Measurements from ENCODE around the gene STARD3.

The STARD3 gene

GRCh38 chr17:39638317-39638716, 1.4 kb downstream of the STARD3 start:
- Histone ChIP-seq H3K4me3 (ENCODE audit: insufficient read depth, low read depth, low read length, poor library complexity, severe bottlenecking) (peak overlapping the region; percentile 84), H3K36me3 (ENCODE audit: control insufficient read depth, insufficient read depth, low read length) (no peaks in the 10 kb centered on the region), H3K27me3 (replicated peaks; ENCODE audit: control insufficient read depth, insufficient read depth, low read length, poor library complexity, severe bottlenecking) (no peaks in the 10 kb centered on the region), H3K27ac (ENCODE audit: insufficient read depth, low read length, poor library complexity, severe bottlenecking) (peak overlapping the region; percentile 87), H3K9me3 (ENCODE audit: control insufficient read depth, low read length) (no peaks in the 10 kb centered on the region), H3K4me1 (ENCODE audit: control insufficient read depth, insufficient read depth, low read length, poor library complexity, severe bottlenecking) (peaks cover 25% of the 10 kb centered on the region)
- DNase-seq = no peak

GRCh38 chr17:39639043-39639442, 2.1 kb downstream of the STARD3 start:
- no peak for DNase-seq
- Histone ChIP-seq H3K27ac (ENCODE audit: insufficient read depth, low read length, poor library complexity, severe bottlenecking) (no peak overlapping the region), H3K9me3 (ENCODE audit: control insufficient read depth, low read length) (no peaks in the 10 kb centered on the region), H3K36me3 (ENCODE audit: control insufficient read depth, insufficient read depth, low read length) (no peaks in the 10 kb centered on the region), H3K4me3 (ENCODE audit: insufficient read depth, low read depth, low read length, poor library complexity, severe bottlenecking) (no peak overlapping the region), H3K27me3 (replicated peaks; ENCODE audit: control insufficient read depth, insufficient read depth, low read length, poor library complexity, severe bottlenecking) (no peaks in the 10 kb centered on the region), H3K4me1 (ENCODE audit: control insufficient read depth, insufficient read depth, low read length, poor library complexity, severe bottlenecking) (peaks cover 25% of the 10 kb centered on the region)

DNA sequence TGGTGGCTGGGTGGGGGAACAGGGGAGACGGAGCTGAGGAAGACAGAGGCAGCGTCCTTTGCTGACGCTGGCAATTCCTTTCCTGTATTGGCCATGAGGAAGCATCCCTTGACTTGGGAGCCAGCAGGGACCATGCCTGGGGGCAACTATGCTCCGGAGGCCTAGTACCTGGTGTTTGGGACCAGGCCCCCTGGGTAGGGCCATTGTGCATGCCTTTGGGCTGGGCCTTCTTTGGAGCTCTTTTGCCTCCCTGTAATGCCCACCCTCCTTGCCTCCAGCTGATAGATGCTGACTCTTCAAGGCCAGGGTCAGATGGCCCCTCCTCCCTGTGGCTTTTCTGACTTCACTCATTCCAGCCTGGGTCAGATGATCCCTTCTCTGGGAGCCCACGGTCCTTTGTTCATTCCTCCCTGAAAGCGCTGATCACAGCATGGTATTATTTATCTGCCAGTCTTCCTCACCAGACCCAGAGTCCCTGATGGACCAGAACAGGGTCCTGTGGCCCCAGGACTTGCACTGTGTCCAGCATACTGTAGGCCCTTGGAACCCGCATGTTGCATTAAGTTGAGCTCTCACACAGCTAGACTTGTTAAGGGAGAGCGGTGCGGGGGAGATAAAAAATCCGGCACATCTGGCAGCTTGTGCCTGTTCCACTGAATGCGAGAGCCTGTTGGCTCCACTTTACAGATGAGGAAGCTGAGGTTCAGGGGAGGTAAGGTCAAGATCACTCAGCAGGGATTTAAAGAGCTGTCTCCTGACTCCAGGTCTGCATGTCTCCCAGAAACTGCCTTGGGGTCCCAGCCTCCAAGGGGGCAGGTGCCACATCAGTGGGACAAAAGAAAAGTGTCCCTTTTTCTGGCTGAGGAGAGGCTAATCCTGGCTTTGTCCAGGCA, 2.9 kb downstream of the STARD3 start:
- no peak for DNase-seq
- peaks cover 25% of the 10 kb centered on the region for H3K4me1 ChIP-seq (ENCODE audit: control insufficient read depth, insufficient read depth, low read length, poor library complexity, severe bottlenecking)
- no peaks in the 10 kb centered on the region for H3K27me3 ChIP-seq (replicated peaks; ENCODE audit: control insufficient read depth, insufficient read depth, low read length, poor library complexity, severe bottlenecking)
- H3K27ac ChIP-seq (ENCODE audit: insufficient read depth, low read length, poor library complexity, severe bottlenecking) = no peak overlapping the region
- H3K4me3 ChIP-seq (ENCODE audit: insufficient read depth, low read depth, low read length, poor library complexity, severe bottlenecking) = no peak overlapping the region
- no peaks in the 10 kb centered on the region for H3K36me3 ChIP-seq (ENCODE audit: control insufficient read depth, insufficient read depth, low read length)
- no peaks in the 10 kb centered on the region for H3K9me3 ChIP-seq (ENCODE audit: control insufficient read depth, low read length)

- Histone ChIP-seq H3K9me3 (ENCODE audit: control insufficient read depth, low read length) (no peaks in the 10 kb centered on the region), H3K4me1 (ENCODE audit: control insufficient read depth, insufficient read depth, low read length, poor library complexity, severe bottlenecking) (peaks cover 25% of the 10 kb centered on the region), H3K27me3 (replicated peaks; ENCODE audit: control insufficient read depth, insufficient read depth, low read length, poor library complexity, severe bottlenecking) (no peaks in the 10 kb centered on the region), H3K27ac (ENCODE audit: insufficient read depth, low read length, poor library complexity, severe bottlenecking) (no peak overlapping the region), H3K36me3 (ENCODE audit: control insufficient read depth, insufficient read depth, low read length) (no peaks in the 10 kb centered on the region), H3K4me3 (ENCODE audit: insufficient read depth, low read depth, low read length, poor library complexity, severe bottlenecking) (no peak overlapping the region)
- no peak for DNase-seq
Observed at GRCh38 chr17:39640591-39641031, 3.7 kb downstream of the STARD3 start.

DNA sequence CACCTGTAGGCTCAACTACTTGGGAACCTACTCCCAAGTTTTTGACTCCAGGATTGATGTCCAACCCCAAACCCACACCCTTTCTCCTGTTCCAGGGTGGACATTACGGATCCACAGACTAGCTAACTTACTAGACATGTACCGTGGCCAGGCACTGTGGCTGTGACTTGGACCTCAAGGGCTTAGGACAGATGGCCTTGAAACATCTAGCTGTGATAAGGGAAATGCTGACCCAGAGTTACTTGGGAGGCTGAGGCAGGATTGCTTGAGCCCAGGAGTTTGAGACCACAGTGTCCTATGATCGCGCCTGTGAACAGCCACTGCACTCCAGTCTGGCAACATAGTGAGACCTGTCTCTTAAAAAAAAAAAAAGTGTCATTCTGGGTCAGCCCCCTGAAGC, 4.2 kb downstream of the STARD3 start:
- H3K4me3 ChIP-seq (ENCODE audit: insufficient read depth, low read depth, low read length, poor library complexity, severe bottlenecking) = no peak overlapping the region

GRCh38 chr17:39641883-39642282, 4.9 kb downstream of the STARD3 start:
- H3K27ac ChIP-seq (ENCODE audit: insufficient read depth, low read length, poor library complexity, severe bottlenecking) = no peak overlapping the region
- H3K36me3 ChIP-seq (ENCODE audit: control insufficient read depth, insufficient read depth, low read length) = peaks cover 3% of the 10 kb centered on the region
- H3K27me3 ChIP-seq (replicated peaks; ENCODE audit: control insufficient read depth, insufficient read depth, low read length, poor library complexity, severe bottlenecking) = no peaks in the 10 kb centered on the region
- H3K4me1 ChIP-seq (ENCODE audit: control insufficient read depth, insufficient read depth, low read length, poor library complexity, severe bottlenecking) = peaks cover 17% of the 10 kb centered on the region
- no peaks in the 10 kb centered on the region for H3K9me3 ChIP-seq (ENCODE audit: control insufficient read depth, low read length)
- DNase-seq = no peak
- H3K4me3 ChIP-seq (ENCODE audit: insufficient read depth, low read depth, low read length, poor library complexity, severe bottlenecking) = no peak overlapping the region

More for the DNA sequence above, 4.2 kb downstream of the STARD3 start:
- Histone ChIP-seq H3K4me1 (ENCODE audit: control insufficient read depth, insufficient read depth, low read length, poor library complexity, severe bottlenecking) (peaks cover 25% of the 10 kb centered on the region), H3K27ac (ENCODE audit: insufficient read depth, low read length, poor library complexity, severe bottlenecking) (no peak overlapping the region), H3K27me3 (replicated peaks; ENCODE audit: control insufficient read depth, insufficient read depth, low read length, poor library complexity, severe bottlenecking) (no peaks in the 10 kb centered on the region), H3K9me3 (ENCODE audit: control insufficient read depth, low read length) (no peaks in the 10 kb centered on the region), H3K36me3 (ENCODE audit: control insufficient read depth, insufficient read depth, low read length) (peaks cover under 1% of the 10 kb centered on the region)
- DNase-seq = no peak

- Histone ChIP-seq H3K27ac (ENCODE audit: insufficient read depth, low read length, poor library complexity, severe bottlenecking) (no peak overlapping the region), H3K4me3 (ENCODE audit: insufficient read depth, low read depth, low read length, poor library complexity, severe bottlenecking) (no peak overlapping the region), H3K27me3 (replicated peaks; ENCODE audit: control insufficient read depth, insufficient read depth, low read length, poor library complexity, severe bottlenecking) (no peaks in the 10 kb centered on the region), H3K36me3 (ENCODE audit: control insufficient read depth, insufficient read depth, low read length) (peaks cover 3% of the 10 kb centered on the region), H3K9me3 (ENCODE audit: control insufficient read depth, low read length) (no peaks in the 10 kb centered on the region), H3K4me1 (ENCODE audit: control insufficient read depth, insufficient read depth, low read length, poor library complexity, severe bottlenecking) (peaks cover 17% of the 10 kb centered on the region)
- DNase-seq = no peak
Observed at GRCh38 chr17:39642291-39643074, 5.5 kb downstream of the STARD3 start.

DNA sequence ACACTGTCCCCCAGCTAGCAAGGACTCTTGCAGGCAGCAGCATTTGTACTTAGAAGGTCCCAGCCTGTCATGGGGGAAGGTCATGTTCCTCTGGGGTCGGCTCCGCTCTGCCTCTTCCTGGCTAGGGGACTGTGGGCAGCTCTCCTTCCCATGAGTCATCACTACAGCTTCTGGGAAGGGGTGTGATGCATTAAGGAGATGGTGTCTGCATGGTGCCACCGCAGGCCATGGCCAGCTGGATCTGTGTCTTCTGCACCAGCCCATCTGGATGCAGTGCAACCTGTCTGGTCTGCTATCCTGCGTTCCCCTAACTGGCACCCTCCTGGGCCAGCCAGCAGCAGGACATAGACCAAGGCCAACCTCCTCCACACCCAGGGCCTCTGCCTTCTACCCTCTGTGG, 6.3 kb downstream of the STARD3 start:
- Histone ChIP-seq H3K36me3 (ENCODE audit: control insufficient read depth, insufficient read depth, low read length) (peaks cover 3% of the 10 kb centered on the region), H3K27me3 (replicated peaks; ENCODE audit: control insufficient read depth, insufficient read depth, low read length, poor library complexity, severe bottlenecking) (no peaks in the 10 kb centered on the region), H3K27ac (ENCODE audit: insufficient read depth, low read length, poor library complexity, severe bottlenecking) (no peak overlapping the region), H3K4me3 (ENCODE audit: insufficient read depth, low read depth, low read length, poor library complexity, severe bottlenecking) (no peak overlapping the region), H3K9me3 (ENCODE audit: control insufficient read depth, low read length) (no peaks in the 10 kb centered on the region), H3K4me1 (ENCODE audit: control insufficient read depth, insufficient read depth, low read length, poor library complexity, severe bottlenecking) (peaks cover 10% of the 10 kb centered on the region)
- no peak for DNase-seq

DNA sequence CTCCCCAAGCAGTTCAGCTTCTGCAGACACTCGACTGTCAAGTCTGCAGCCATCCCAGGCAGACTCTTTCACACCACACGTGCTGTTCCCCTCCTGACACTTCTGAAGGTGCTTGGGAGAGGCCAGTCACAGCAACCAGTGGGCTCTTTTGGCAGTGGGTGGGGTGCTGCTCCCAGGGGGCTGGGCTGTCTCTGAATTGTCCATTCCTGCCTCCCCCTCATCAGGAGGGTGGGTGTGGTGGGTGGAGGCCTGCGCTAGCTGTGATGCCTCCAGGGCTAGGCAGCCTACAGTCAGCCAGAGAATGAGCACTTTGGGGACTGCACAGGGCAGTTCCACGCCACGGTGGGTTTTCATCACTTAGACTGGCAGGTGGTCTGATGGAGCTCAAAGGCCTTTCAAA, 10.3 kb downstream of the STARD3 start:
- Histone ChIP-seq H3K27ac (ENCODE audit: insufficient read depth, low read length, poor library complexity, severe bottlenecking) (no peak overlapping the region), H3K27me3 (replicated peaks; ENCODE audit: control insufficient read depth, insufficient read depth, low read length, poor library complexity, severe bottlenecking) (no peaks in the 10 kb centered on the region), H3K36me3 (ENCODE audit: control insufficient read depth, insufficient read depth, low read length) (peaks cover 3% of the 10 kb centered on the region), H3K4me1 (ENCODE audit: control insufficient read depth, insufficient read depth, low read length, poor library complexity, severe bottlenecking) (peaks cover 1% of the 10 kb centered on the region), H3K9me3 (ENCODE audit: control insufficient read depth, low read length) (no peaks in the 10 kb centered on the region), H3K4me3 (ENCODE audit: insufficient read depth, low read depth, low read length, poor library complexity, severe bottlenecking) (no peak overlapping the region)
- no peak for DNase-seq
